HEK293T (cell line): ENCODE results near the gene MAP3K20.

ENCODE experiments used
- CTCF ChIA-PET: fragments of 350-600 bp; formaldehyde crosslinking; extraction: SDS; loops from one replicate; lab custom pipeline; 2021; ENCODE audit warnings: antibody characterized with exemption, inconsistent platforms; lab: Yijun Ruan, JAX
- POLR2A ChIA-PET: fragments of 350-600 bp; formaldehyde crosslinking; extraction: SDS; loops from one replicate; lab custom pipeline; 2020; ENCODE audit warnings: antibody characterized with exemption, inconsistent platforms; lab: Yijun Ruan, JAX
- DNase-seq: peaks from one replicate; pipeline ENCODE4 v3.0.0; 2012; ENCODE audit warnings: mixed read lengths; ENCODE audit errors: extremely low spot score
- ARNT ChIP-seq: fragments of 450-650 bp; IDR thresholded peaks from 2 replicates; pipeline ENCODE4 v1.6.1; 2017; ENCODE audit warnings: mild to moderate bottlenecking
- BHLHE40 ChIP-seq: fragments of 450-650 bp; IDR thresholded peaks from 2 replicates; pipeline ENCODE4 v1.6.1; 2016; ENCODE audit warnings: mild to moderate bottlenecking, moderate library complexity, borderline replicate concordance
- CTBP1 ChIP-seq: fragments of 450-650 bp; IDR thresholded peaks from 2 replicates; pipeline ENCODE4 v1.6.1; 2016; ENCODE audit warnings: borderline replicate concordance
- ELF4 ChIP-seq: fragments of 450-650 bp; IDR thresholded peaks from 2 replicates; pipeline ENCODE4 v1.6.1; 2017; ENCODE audit warnings: antibody characterized with exemption
- FOXA1 ChIP-seq: fragments of 450-650 bp; IDR thresholded peaks from 2 replicates; pipeline ENCODE4 v1.6.1; 2016; ENCODE audit warnings: mild to moderate bottlenecking
- FOXK2 ChIP-seq: fragments of 450-650 bp; IDR thresholded peaks from 2 replicates; pipeline ENCODE4 v1.6.1; 2016; ENCODE audit warnings: mild to moderate bottlenecking
- FOXM1 ChIP-seq: fragments of 450-650 bp; IDR thresholded peaks from 2 replicates; pipeline ENCODE4 v1.6.1; 2017; ENCODE audit warnings: mild to moderate bottlenecking, borderline replicate concordance
- HDGF ChIP-seq: fragments of 450-650 bp; IDR thresholded peaks from 2 replicates; pipeline ENCODE4 v1.6.1; 2017; ENCODE audit warnings: antibody characterized with exemption, borderline replicate concordance
- L3MBTL2 ChIP-seq: fragments of 450-650 bp; conservative IDR thresholded peaks from 2 replicates; pipeline ENCODE4 v1.6.1; 2016; ENCODE audit warnings: mild to moderate bottlenecking
- LEF1 ChIP-seq: fragments of 450-650 bp; IDR thresholded peaks from 2 replicates; pipeline ENCODE4 v1.6.1; 2017; ENCODE audit warnings: mild to moderate bottlenecking, borderline replicate concordance
- NFRKB ChIP-seq: fragments of 450-650 bp; IDR thresholded peaks from 2 replicates; pipeline ENCODE4 v1.6.1; 2016; ENCODE audit warnings: mild to moderate bottlenecking, moderate library complexity
- PKNOX1 ChIP-seq: fragments of 450-650 bp; IDR thresholded peaks from 2 replicates; pipeline ENCODE4 v1.6.1; 2016
- SP1 ChIP-seq: fragments of 450-650 bp; IDR thresholded peaks from 2 replicates; pipeline ENCODE4 v1.6.1; 2017
- SUZ12 ChIP-seq: fragments of 450-650 bp; IDR thresholded peaks from 2 replicates; pipeline ENCODE4 v1.6.1; 2016; ENCODE audit warnings: mild to moderate bottlenecking
- TARDBP ChIP-seq: fragments of 450-650 bp; IDR thresholded peaks from 2 replicates; pipeline ENCODE4 v1.6.1; 2016
- ZNF384 ChIP-seq: fragments of 450-650 bp; IDR thresholded peaks from 2 replicates; pipeline ENCODE4 v1.6.1; 2016

Gene MAP3K20

GRCh38 chr2:173136599-173136998 is 61.0 kb downstream of the MAP3K20 start:
- no peak for DNase-seq
- POLR2A ChIA-PET: no interaction called here
- TF ChIP-seq NFRKB (no peak), FOXM1 (no peak), SP1 (no peak), ARNT (no peak), LEF1 (no peak), PKNOX1 (no peak), CTBP1 (no peak), TARDBP (no peak), HDGF (no peak), SUZ12 (no peak), FOXK2 (no peak), L3MBTL2 (no peak), BHLHE40 (no peak), ELF4 (no peak), ZNF384 (no peak), FOXA1 (no peak)
- CTCF ChIA-PET: no interaction called here

- TF ChIP-seq ARNT: no peak
- no peak for TF ChIP-seq LEF1
- no peak for TF ChIP-seq PKNOX1
- no peak for TF ChIP-seq CTBP1
- TF ChIP-seq TARDBP: no peak
- no peak for TF ChIP-seq SP1
- TF ChIP-seq BHLHE40: no peak
- TF ChIP-seq L3MBTL2: no peak
- TF ChIP-seq HDGF: no peak
- TF ChIP-seq NFRKB: no peak
- TF ChIP-seq FOXA1: no peak
- TF ChIP-seq ZNF384: no peak
- no peak for TF ChIP-seq ELF4
- TF ChIP-seq FOXM1: no peak
- no peak for TF ChIP-seq FOXK2
- TF ChIP-seq SUZ12: no peak
- ChIA-PET POLR2A (no interaction called here), CTCF (no interaction called here)
- no peak for DNase-seq
Observed at GRCh38 chr2:173137610-173138009, 62.0 kb downstream of the MAP3K20 start.

GRCh38 chr2:173138962-173139361 is 63.3 kb downstream of the MAP3K20 start:
- POLR2A ChIA-PET: no interaction called here
- CTCF ChIA-PET: interaction anchor here (1.0 kb wide), 1 partner anchor 72 kb away, joined by 6 read pairs; no protein-coding TSS in a partner anchor
- TF ChIP-seq FOXM1 (no peak), ELF4 (no peak), BHLHE40 (no peak), NFRKB (no peak), HDGF (no peak), PKNOX1 (no peak), TARDBP (no peak), ARNT (no peak), FOXK2 (no peak), L3MBTL2 (no peak), LEF1 (no peak), CTBP1 (no peak), ZNF384 (no peak), SP1 (no peak), SUZ12 (no peak), FOXA1 (no peak)
- no peak for DNase-seq

- no peak for TF ChIP-seq ELF4
- no peak for TF ChIP-seq SP1
- TF ChIP-seq FOXK2: no peak
- TF ChIP-seq FOXA1: no peak
- TF ChIP-seq TARDBP: no peak
- TF ChIP-seq NFRKB: no peak
- TF ChIP-seq HDGF: no peak
- TF ChIP-seq SUZ12: no peak
- TF ChIP-seq LEF1: no peak
- TF ChIP-seq L3MBTL2: no peak
- TF ChIP-seq PKNOX1: no peak
- TF ChIP-seq ZNF384: no peak
- TF ChIP-seq BHLHE40: no peak
- ChIA-PET POLR2A (no interaction called here), CTCF (no interaction called here)
- no peak for DNase-seq
Observed at GRCh38 chr2:173141666-173142065, 66.0 kb downstream of the MAP3K20 start.

- no peak for DNase-seq
- POLR2A ChIA-PET: no interaction called here
- CTCF ChIA-PET: no interaction called here
- no peak for TF ChIP-seq CTBP1
- no peak for TF ChIP-seq BHLHE40
- TF ChIP-seq ELF4: no peak
- no peak for TF ChIP-seq NFRKB
- no peak for TF ChIP-seq LEF1
- TF ChIP-seq ARNT: no peak
- no peak for TF ChIP-seq SP1
- no peak for TF ChIP-seq SUZ12
- TF ChIP-seq HDGF: no peak
- TF ChIP-seq ZNF384: no peak
- TF ChIP-seq PKNOX1: no peak
- no peak for TF ChIP-seq FOXK2
- TF ChIP-seq FOXA1: no peak
- no peak for TF ChIP-seq TARDBP
- no peak for TF ChIP-seq FOXM1
- no peak for TF ChIP-seq L3MBTL2
Observed at GRCh38 chr2:173145454-173145853, 69.8 kb downstream of the MAP3K20 start.
